ENCODE results near the gene KRT33B. TPM values are rescaled to one million over a fixed set of nuclear protein-coding genes. Genes with fewer than 3 reads are reported as not detected.

The KRT33B gene
- total RNA-seq, 2 donors from 2014 or later, result not detected

DNA sequence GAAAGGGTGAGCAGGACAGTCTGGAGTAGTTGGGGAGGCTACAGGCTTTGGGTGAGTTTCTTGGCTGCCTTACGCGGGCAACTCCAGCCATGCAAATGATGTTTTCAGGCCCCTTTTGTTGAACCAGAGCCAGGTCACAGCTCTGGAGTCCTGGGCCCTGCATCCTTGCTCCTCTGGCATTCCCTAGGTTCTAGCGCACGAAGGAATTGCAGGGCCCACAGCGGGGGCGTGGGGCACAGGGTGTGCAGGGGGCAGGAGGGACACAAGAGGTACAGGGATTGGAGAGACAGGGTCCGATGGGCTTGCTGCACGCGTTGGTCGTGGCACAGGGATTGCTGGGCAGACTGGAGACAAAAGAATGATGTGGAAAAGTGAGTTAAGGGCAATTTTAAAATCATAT is 24.2 kb upstream of the KRT33B start:
- ATAC-seq (ENCODE audit: insufficient number of reproducible peaks, low FRiP score, low read depth) (no peak), DNase-seq (ENCODE audit: low spot score) (no peak)
- H3K27me3 ChIP-seq (replicated peaks; ENCODE audit: insufficient read depth), result no peaks in the 10 kb centered on the region
- TF ChIP-seq, protein P1, sequence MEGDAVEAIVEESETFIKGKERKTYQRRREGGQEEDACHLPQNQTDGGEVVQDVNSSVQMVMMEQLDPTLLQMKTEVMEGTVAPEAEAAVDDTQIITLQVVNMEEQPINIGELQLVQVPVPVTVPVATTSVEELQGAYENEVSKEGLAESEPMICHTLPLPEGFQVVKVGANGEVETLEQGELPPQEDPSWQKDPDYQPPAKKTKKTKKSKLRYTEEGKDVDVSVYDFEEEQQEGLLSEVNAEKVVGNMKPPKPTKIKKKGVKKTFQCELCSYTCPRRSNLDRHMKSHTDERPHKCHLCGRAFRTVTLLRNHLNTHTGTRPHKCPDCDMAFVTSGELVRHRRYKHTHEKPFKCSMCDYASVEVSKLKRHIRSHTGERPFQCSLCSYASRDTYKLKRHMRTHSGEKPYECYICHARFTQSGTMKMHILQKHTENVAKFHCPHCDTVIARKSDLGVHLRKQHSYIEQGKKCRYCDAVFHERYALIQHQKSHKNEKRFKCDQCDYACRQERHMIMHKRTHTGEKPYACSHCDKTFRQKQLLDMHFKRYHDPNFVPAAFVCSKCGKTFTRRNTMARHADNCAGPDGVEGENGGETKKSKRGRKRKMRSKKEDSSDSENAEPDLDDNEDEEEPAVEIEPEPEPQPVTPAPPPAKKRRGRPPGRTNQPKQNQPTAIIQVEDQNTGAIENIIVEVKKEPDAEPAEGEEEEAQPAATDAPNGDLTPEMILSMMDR (IDR thresholded peaks at IDR 0.05), result no peak
- H3K27ac ChIP-seq, result no peak overlapping the region
- H3K4me3 ChIP-seq, result no peak overlapping the region
- no peaks in the 10 kb centered on the region for H3K4me1 ChIP-seq (ENCODE audit: control insufficient read depth in 1 of 2, low read depth in 2 of 2)
- H3K36me3 ChIP-seq, result no peaks in the 10 kb centered on the region
- H3K9me3 ChIP-seq, result no peaks in the 10 kb centered on the region

DNA sequence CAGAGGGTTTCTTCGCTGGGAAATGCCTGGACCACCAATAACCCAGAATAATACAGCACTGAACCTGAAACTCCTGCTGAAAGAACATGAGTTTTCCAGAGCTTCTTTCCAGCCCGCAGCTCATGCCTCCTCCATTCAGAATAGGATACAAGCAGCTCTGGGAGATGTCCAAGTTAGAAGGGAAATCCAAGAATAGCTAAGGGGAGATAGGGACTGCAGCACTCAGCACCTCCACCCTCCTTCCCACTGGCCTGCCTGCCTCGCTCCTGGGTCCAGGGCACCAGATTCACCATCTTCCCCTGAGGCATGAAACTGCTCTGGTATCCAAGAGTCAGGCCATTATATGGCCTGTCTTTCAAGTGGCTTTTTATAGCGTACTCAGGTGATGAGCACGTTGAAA is 23.7 kb upstream of the KRT33B start:
- DNase-seq (ENCODE audit: low spot score), result no peak
- ATAC-seq (ENCODE audit: insufficient number of reproducible peaks, low FRiP score, low read depth), result no peak
- Histone ChIP-seq H3K27me3 (replicated peaks; ENCODE audit: insufficient read depth) (no peaks in the 10 kb centered on the region), H3K4me3 (no peak overlapping the region), H3K36me3 (no peaks in the 10 kb centered on the region), H3K9me3 (no peaks in the 10 kb centered on the region), H3K4me1 (ENCODE audit: control insufficient read depth in 1 of 2, low read depth in 2 of 2) (no peaks in the 10 kb centered on the region), H3K27ac (no peak overlapping the region)
- TF ChIP-seq, protein P1 (IDR thresholded peaks at IDR 0.05), result no peak

DNA sequence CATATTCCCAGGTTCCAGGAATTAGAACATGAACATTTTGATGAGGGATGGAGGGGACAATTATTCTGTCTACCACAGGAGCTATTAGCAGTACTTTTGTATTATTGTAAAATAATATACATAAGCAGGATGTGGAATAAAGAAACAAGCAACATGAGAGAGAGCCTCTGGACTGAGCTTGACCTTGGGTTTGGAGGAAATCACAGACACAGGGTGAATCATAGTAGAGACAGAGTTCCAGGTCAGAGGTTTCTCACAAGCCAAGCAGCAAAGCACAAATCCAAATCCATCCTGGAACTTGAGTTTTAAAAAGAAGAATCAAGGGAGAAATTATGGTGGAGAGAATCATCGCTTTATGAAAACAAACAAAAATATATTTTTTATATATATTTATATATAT is 22.7 kb upstream of the KRT33B start:
- Histone ChIP-seq H3K27ac (no peak overlapping the region), H3K9me3 (no peaks in the 10 kb centered on the region), H3K36me3 (no peaks in the 10 kb centered on the region), H3K27me3 (replicated peaks; ENCODE audit: insufficient read depth) (no peaks in the 10 kb centered on the region), H3K4me1 (ENCODE audit: control insufficient read depth in 1 of 2, low read depth in 2 of 2) (no peaks in the 10 kb centered on the region), H3K4me3 (no peak overlapping the region)
- DNase-seq (ENCODE audit: low spot score) (no peak), ATAC-seq (ENCODE audit: insufficient number of reproducible peaks, low FRiP score, low read depth) (no peak)
- TF ChIP-seq, protein P1 (IDR thresholded peaks at IDR 0.05), result no peak

DNA sequence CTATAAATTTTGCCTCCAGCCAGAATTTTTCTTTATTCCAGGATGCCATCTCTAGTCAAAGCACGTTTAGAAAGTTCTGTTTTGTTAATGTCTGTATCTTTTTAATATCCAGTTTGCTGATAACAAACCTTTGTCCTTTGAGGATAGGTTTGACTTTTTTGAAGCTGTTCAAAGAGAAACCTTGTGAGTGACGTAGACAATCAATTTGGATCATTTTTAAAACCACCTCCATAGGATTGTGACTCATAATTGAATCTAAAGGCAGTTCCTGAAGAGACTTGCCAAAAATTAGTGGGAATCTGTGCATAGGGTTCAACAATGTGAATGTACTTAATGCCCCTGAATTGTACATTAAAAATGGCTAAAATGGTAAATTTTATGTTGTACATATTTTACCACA is 21.9 kb upstream of the KRT33B start:
- Histone ChIP-seq H3K27me3 (replicated peaks; ENCODE audit: insufficient read depth) (no peaks in the 10 kb centered on the region), H3K27ac (no peak overlapping the region), H3K36me3 (no peaks in the 10 kb centered on the region), H3K4me1 (ENCODE audit: control insufficient read depth in 1 of 2, low read depth in 2 of 2) (no peaks in the 10 kb centered on the region), H3K9me3 (peaks cover 5% of the 10 kb centered on the region), H3K4me3 (no peak overlapping the region)
- ATAC-seq (ENCODE audit: insufficient number of reproducible peaks, low FRiP score, low read depth), result no peak
- TF ChIP-seq, protein P1 (IDR thresholded peaks at IDR 0.05), result no peak
- DNase-seq (ENCODE audit: low spot score), result no peak

DNA sequence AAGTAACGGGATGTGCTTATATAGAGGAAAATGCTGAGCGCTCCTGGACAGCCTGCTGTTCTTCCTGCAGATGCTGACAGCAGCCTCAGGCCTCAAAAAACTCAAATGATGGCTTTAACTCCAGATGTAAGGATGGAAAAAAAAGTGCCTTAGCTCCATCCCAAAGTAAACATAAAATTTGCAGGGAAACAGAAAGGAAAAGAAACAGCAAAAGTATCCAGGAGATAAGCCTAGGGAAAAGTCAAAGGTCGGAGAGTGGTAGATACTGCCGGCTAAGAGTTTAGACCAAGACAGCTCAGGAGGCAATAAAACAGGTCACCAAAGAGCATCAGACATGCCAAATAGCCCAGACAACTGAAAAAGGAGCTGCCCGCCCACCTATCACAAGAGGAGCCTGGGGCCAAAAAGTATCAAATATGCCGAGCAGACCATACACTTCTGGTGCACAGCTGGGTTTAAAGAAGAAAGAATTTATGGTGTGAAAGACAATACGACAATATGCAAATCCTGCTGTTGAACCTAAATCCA is 20.9 kb upstream of the KRT33B start:
- ATAC-seq (ENCODE audit: insufficient number of reproducible peaks, low FRiP score, low read depth), result no peak
- TF ChIP-seq, protein P1 (IDR thresholded peaks at IDR 0.05), result no peak
- DNase-seq (ENCODE audit: low spot score), result no peak
- H3K27me3 ChIP-seq (replicated peaks; ENCODE audit: insufficient read depth), result no peaks in the 10 kb centered on the region
- H3K36me3 ChIP-seq, result no peaks in the 10 kb centered on the region
- no peaks in the 10 kb centered on the region for H3K4me1 ChIP-seq (ENCODE audit: control insufficient read depth in 1 of 2, low read depth in 2 of 2)
- no peak overlapping the region for H3K4me3 ChIP-seq
- peaks cover 9% of the 10 kb centered on the region for H3K9me3 ChIP-seq
- H3K27ac ChIP-seq, result no peak overlapping the region

All from thoracic aorta (tissue), 2 donors.